Endothelial cell of umbilical vein (primary cell): ENCODE results near the gene COL18A1. TPM values are rescaled to one million over a fixed set of nuclear protein-coding genes. Genes with fewer than 3 reads are reported as not detected.

ENCODE experiments used
- BruUV-seq: library from RNA; stranded (reverse); fragments of 400-500 nt; replicated peaks from 2 replicates; lab custom pipeline; 2021; lab: Mats Ljungman, UMichigan
- CTCF ChIA-PET: fragments of 300-600, 350-600 bp; sonication (Branson Sonifier 250); formaldehyde crosslinking; loops from one replicate; lab custom pipeline; 2021; ENCODE audit warnings: antibody characterized with exemption, inconsistent platforms; lab: Charles Lee
- POLR2A ChIA-PET: fragments of 300-600, 350-600 bp; sonication (Branson Sonifier 250); formaldehyde crosslinking; loops from one replicate; lab custom pipeline; 2021; ENCODE audit warnings: antibody characterized with exemption, inconsistent platforms; lab: Charles Lee
- DNase-seq: peaks from one replicate; pipeline ENCODE4 v3.0.0-alpha.2; 2011; ENCODE audit warnings: low read depth, low spot score
- FAIRE-seq: peaks from 2 replicates; lab custom pipeline; 2011; peaks lifted over from hg19 to GRCh38; lab: Jason Lieb, UNC
- H2AFZ ChIP-seq: 2 replicates; pipeline ENCODE4 v1.6.0; 2012; ENCODE audit warnings: low read depth, low read length, control low read depth, inconsistent platforms
- H3K27ac ChIP-seq: 2 replicates; pipeline ENCODE4 v1.5.1; 2011; ENCODE audit warnings: low read depth, mild to moderate bottlenecking, control low read depth, low read length, moderate library complexity; ENCODE audit not compliant: insufficient read depth
- H3K27me3 ChIP-seq, 2 experiments: 2 replicates each; pipeline versions ENCODE4 v1.6.0 to v1.6.1; 2011; ENCODE audit warnings: low read length in 2 of 2, mixed read lengths in 1 of 2; ENCODE audit not compliant: control insufficient read depth in 2 of 2, insufficient read depth in 2 of 2
- H3K36me3 ChIP-seq, 2 experiments: 2 replicates in 1 of 2; 3 replicates in 1 of 2; pipeline ENCODE4 v1.5.1; 2011; ENCODE audit warnings: low read length in 2 of 2, mild to moderate bottlenecking in 1 of 2, moderate library complexity in 1 of 2; ENCODE audit not compliant: control insufficient read depth in 2 of 2, insufficient read depth in 2 of 2; ENCODE audit errors: extremely low read depth in 1 of 2
- H3K4me1 ChIP-seq: 3 replicates; pipeline ENCODE4 v1.5.1; 2011; ENCODE audit warnings: mild to moderate bottlenecking, low read length; ENCODE audit not compliant: control insufficient read depth, insufficient read depth; ENCODE audit errors: extremely low read depth
- H3K4me2 ChIP-seq: 2 replicates; pipeline ENCODE4 v1.6.1; 2011; ENCODE audit warnings: low read length, control low read depth, mixed read lengths; ENCODE audit not compliant: insufficient read depth
- H3K4me3 ChIP-seq, 3 experiments: fragments of 200-600 bp in 1 of 3; sonication (generic), shearing (Covaris generic) in 1 of 3; replicated peaks in 1 of 3; 2 replicates each; pipeline ENCODE4 v1.5.1; 2011 to 2016; ENCODE audit warnings: control low read depth in 3 of 3, low read length in 3 of 3, mild to moderate bottlenecking in 2 of 3, inconsistent platforms in 1 of 3, low read depth in 1 of 3, moderate library complexity in 1 of 3; ENCODE audit not compliant: insufficient read depth in 1 of 3
- H3K79me2 ChIP-seq: 2 replicates; pipeline ENCODE4 v1.6.0; 2012; ENCODE audit warnings: low read length, inconsistent platforms; ENCODE audit not compliant: control insufficient read depth, insufficient read depth
- H3K9ac ChIP-seq: replicated peaks from 2 replicates; pipeline ENCODE3; 2011; ENCODE audit warnings: low read length, control low read depth; ENCODE audit not compliant: insufficient read depth; ENCODE audit errors: extremely low read depth
- H3K9me1 ChIP-seq: replicated peaks from 3 replicates; pipeline ENCODE4 v1.6.0; 2011; ENCODE audit warnings: mild to moderate bottlenecking, low read length; ENCODE audit not compliant: control insufficient read depth, insufficient read depth; ENCODE audit errors: extremely low read depth
- H3K9me3 ChIP-seq: replicated peaks from 2 replicates; pipeline ENCODE4 v1.5.1; 2012; ENCODE audit warnings: low read length, inconsistent platforms; ENCODE audit not compliant: control insufficient read depth, insufficient read depth
- H4K20me1 ChIP-seq: replicated peaks from 2 replicates; pipeline ENCODE3; 2011; ENCODE audit warnings: mild to moderate bottlenecking, low read length; ENCODE audit not compliant: control insufficient read depth, insufficient read depth; ENCODE audit errors: extremely low read depth
- EZH2 ChIP-seq: IDR thresholded peaks from 2 replicates; pipeline ENCODE4 v1.6.1; 2012; ENCODE audit warnings: borderline replicate concordance, low read depth, mild to moderate bottlenecking, moderate library complexity, low read length, inconsistent platforms; ENCODE audit not compliant: severe bottlenecking
- FOS ChIP-seq: IDR thresholded peaks from 2 replicates; pipeline ENCODE4 v1.6.1; 2011; ENCODE audit warnings: mild to moderate bottlenecking, low read length, moderate library complexity, borderline replicate concordance; ENCODE audit not compliant: insufficient read depth
- GATA2 ChIP-seq: IDR thresholded peaks from 2 replicates; pipeline ENCODE4 v1.7.0; 2011; ENCODE audit warnings: low read depth, mild to moderate bottlenecking, moderate library complexity, mixed read lengths, low read length; ENCODE audit not compliant: insufficient read length, insufficient read depth
- JUN ChIP-seq: IDR thresholded peaks from 2 replicates; pipeline ENCODE4 v1.6.1; 2011; ENCODE audit warnings: borderline replicate concordance, low read depth; ENCODE audit not compliant: insufficient read length, insufficient read depth
- MAX ChIP-seq: IDR thresholded peaks from 2 replicates; pipeline ENCODE4 v1.6.1; 2011; ENCODE audit not compliant: insufficient read depth, insufficient read length
- MYC ChIP-seq: IDR thresholded peaks from one replicate; pipeline ENCODE4 v1.6.1; 2011; ENCODE audit warnings: mild to moderate bottlenecking, low read depth, low read length
- POLR2A ChIP-seq: IDR thresholded peaks from 2 replicates; pipeline ENCODE4 v1.6.1; 2012; ENCODE audit warnings: low read depth, mild to moderate bottlenecking, control low read depth, low read length
- POLR2AphosphoS5 ChIP-seq: IDR thresholded peaks from 2 replicates; pipeline ENCODE4 v1.6.1; 2012; ENCODE audit warnings: low read depth, mild to moderate bottlenecking, control low read depth, low read length, moderate library complexity; ENCODE audit not compliant: insufficient read depth
- dilution Hi-C: fragments of 300-500 bp; cut with MboI; formaldehyde crosslinking; loops from one replicate; pipeline ENCODE4 v1.15.0; 2019; ENCODE audit warnings: low sequenced_read_pairs; ENCODE audit not compliant: extremely low pct_ligation_motif_present
- intact Hi-C: fragments of 100-400 bp; cut with micrococcal nuclease; formaldehyde crosslinking; loops from one replicate; pipeline ENCODE4 v1.10.0; 2022
- polyA plus RNA-seq, 4 experiments: library from polyadenylated mRNA; depleted of rRNA in 3 of 4; stranded (reverse) in 3 of 4; unstranded in 1 of 4; fragments of >200 nt; gene quantifications; 2 replicates each; pipeline versions ENCODE4 v1.2.1 to v1.2.3, GENCODE V29; 2011 to 2012; ENCODE audit warnings: missing spikeins in 1 of 4
- total RNA-seq: library from RNA; stranded (reverse); gene quantifications from 2 replicates; pipeline ENCODE4 v1.2.3, GENCODE V29; 2021
- TF ChIP-seq, protein P1 (sequence below), 2 donors: IDR thresholded peaks; 1 replicate in 1 of 2; 2 replicates in 1 of 2; pipeline ENCODE4 v1.5.1; 2011; ENCODE audit warnings: low read length in 2 of 2, mild to moderate bottlenecking in 2 of 2, moderate library complexity in 2 of 2, control low read depth in 1 of 2, inconsistent platforms in 1 of 2, low read depth in 1 of 2; ENCODE audit not compliant: insufficient read depth in 1 of 2; ENCODE audit errors: extremely low read depth in 1 of 2

The COL18A1 gene
- total and polyA plus RNA-seq, 2 donors (not counting 3 experiments of a cell fraction or from before 2014, with no cell fraction given) = 198 to 252 TPM

DNA sequence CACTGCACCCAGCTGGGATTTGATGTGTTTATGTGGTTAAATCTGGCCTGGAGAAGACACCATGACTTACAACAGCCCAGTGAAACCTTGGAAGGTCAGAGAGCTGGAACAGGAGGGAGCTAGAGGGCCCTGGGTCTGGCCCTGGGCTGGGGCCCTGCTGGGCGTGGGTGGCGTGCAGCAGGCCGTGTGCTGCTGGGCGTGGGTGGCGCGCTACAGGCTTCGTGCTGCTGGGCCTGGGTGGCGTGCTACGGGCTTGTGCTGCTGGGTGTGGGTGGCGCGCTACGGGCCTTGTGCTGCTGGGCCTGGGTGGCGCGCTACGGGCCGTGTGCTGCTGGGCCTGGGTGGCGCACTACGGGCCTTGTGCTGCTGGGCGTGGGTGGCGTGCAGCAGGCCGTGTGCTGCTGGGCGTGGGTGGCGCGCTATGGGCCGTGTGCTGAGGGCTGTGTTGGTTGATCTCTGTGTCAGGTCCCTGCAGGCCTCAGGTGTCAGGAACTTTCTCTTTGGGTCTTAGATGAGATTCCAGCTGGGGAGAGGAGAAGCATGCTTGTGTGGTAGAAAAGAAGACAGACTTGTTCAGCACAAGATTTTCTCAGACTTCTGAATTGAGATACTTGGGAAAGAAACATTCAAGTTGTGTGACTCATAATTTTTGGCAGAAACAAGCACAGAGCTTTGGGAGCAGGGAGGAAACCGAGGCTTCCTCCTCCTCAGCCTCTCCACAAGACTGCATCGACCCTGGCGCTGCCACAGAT is 66.0 kb downstream of the COL18A1 start:
- Histone ChIP-seq H3K27me3 (no peaks in the 10 kb centered on the region), H3K27ac (peak overlapping the region; percentile 79), H3K36me3 (peaks cover 6 to 17% of the 10 kb centered on the region in 2 experiments), H3K9me1 (no peaks in the 10 kb centered on the region), H4K20me1 (no peaks in the 10 kb centered on the region), H3K4me2 (no peak overlapping the region), H3K4me3 (no peak overlapping the region), H2AFZ (no peak overlapping the region), H3K4me1 (peaks cover 22% of the 10 kb centered on the region), H3K79me2 (peaks cover 25% of the 10 kb centered on the region), H3K9me3 (no peaks in the 10 kb centered on the region), H3K9ac (peak overlapping the region; percentile 2)
- DNase-seq (peak; percentile 87), FAIRE-seq (peak; percentile 97)
- intact Hi-C loops (loop anchor here (1.0 to 10.0 kb wide), 3 partner anchors 64 to 177 kb away; no protein-coding TSS in a partner anchor), dilution Hi-C loops (no loop called here)
- POLR2A ChIA-PET = no interaction called here
- TF ChIP-seq POLR2A = no peak
- TF ChIP-seq GATA2 = no peak
- peak; percentile 76 for TF ChIP-seq FOS
- TF ChIP-seq MYC = no peak
- TF ChIP-seq MAX = no peak
- peak; percentile 56 for TF ChIP-seq POLR2AphosphoS5
- TF ChIP-seq, protein P1, sequence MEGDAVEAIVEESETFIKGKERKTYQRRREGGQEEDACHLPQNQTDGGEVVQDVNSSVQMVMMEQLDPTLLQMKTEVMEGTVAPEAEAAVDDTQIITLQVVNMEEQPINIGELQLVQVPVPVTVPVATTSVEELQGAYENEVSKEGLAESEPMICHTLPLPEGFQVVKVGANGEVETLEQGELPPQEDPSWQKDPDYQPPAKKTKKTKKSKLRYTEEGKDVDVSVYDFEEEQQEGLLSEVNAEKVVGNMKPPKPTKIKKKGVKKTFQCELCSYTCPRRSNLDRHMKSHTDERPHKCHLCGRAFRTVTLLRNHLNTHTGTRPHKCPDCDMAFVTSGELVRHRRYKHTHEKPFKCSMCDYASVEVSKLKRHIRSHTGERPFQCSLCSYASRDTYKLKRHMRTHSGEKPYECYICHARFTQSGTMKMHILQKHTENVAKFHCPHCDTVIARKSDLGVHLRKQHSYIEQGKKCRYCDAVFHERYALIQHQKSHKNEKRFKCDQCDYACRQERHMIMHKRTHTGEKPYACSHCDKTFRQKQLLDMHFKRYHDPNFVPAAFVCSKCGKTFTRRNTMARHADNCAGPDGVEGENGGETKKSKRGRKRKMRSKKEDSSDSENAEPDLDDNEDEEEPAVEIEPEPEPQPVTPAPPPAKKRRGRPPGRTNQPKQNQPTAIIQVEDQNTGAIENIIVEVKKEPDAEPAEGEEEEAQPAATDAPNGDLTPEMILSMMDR (IDR thresholded peaks at IDR 0.05; ENCODE audit: extremely low read depth in 1 of 2, insufficient read depth in 1 of 2, low read depth in 1 of 2, low read length in 2 of 2) = no peak
- no peak for TF ChIP-seq EZH2
- peak; percentile 61 for TF ChIP-seq JUN
- CTCF ChIA-PET = interaction anchor here (0.9 to 1.7 kb wide), 10 partner anchors 8 to 330 kb away, joined by 3 to 9 read pairs (median 4); no protein-coding TSS in a partner anchor
- BruUV-seq = no TSS peak
